ENCODE data around the gene ADRA2A. TPM values are rescaled to one million over a fixed set of nuclear protein-coding genes. Genes with fewer than 3 reads are reported as not detected.

Gene ADRA2A
- total RNA-seq, 1 donor from 2014 or later, result 0.32 TPM

DNA sequence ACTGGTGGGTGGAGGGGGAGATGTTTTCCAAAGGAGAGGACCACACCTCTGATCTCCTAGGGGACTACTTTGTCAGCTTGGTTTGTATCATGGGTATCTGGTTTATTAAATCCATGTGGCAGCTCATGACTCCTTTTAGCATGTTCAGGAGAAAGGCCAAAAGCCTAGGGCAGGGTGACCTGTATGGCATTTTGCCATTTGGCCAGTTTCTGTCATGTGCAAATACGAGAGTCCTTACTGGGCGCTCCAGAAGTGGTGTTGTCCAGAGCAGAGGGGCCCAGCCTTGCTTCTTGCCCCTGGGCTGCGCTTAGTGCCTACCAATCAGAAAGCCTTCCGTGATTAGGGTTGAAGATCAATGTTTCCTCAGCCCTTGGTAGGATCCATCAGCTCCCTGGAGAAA is 31.0 kb downstream of the ADRA2A start:
- no peaks in the 10 kb centered on the region for H3K9me3 Mint-ChIP-seq (ENCODE audit: unreplicated experiment)
- H3K4me3 Mint-ChIP-seq (ENCODE audit: unreplicated experiment), result no peak overlapping the region
- no peaks in the 10 kb centered on the region for H3K4me1 Mint-ChIP-seq (ENCODE audit: low read depth, unreplicated experiment)
- no peak for DNase-seq
- no peak overlapping the region for H3K27ac Mint-ChIP-seq (ENCODE audit: unreplicated experiment)
- no peaks in the 10 kb centered on the region for H3K36me3 Mint-ChIP-seq (ENCODE audit: unreplicated experiment)
- TF ChIP-seq, protein P1, sequence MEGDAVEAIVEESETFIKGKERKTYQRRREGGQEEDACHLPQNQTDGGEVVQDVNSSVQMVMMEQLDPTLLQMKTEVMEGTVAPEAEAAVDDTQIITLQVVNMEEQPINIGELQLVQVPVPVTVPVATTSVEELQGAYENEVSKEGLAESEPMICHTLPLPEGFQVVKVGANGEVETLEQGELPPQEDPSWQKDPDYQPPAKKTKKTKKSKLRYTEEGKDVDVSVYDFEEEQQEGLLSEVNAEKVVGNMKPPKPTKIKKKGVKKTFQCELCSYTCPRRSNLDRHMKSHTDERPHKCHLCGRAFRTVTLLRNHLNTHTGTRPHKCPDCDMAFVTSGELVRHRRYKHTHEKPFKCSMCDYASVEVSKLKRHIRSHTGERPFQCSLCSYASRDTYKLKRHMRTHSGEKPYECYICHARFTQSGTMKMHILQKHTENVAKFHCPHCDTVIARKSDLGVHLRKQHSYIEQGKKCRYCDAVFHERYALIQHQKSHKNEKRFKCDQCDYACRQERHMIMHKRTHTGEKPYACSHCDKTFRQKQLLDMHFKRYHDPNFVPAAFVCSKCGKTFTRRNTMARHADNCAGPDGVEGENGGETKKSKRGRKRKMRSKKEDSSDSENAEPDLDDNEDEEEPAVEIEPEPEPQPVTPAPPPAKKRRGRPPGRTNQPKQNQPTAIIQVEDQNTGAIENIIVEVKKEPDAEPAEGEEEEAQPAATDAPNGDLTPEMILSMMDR (IDR thresholded peaks at IDR 0.05; ENCODE audit: partially characterized antibody, unreplicated experiment), result no peak
- no peaks in the 10 kb centered on the region for H3K27me3 Mint-ChIP-seq (ENCODE audit: unreplicated experiment)

GRCh38 chr10:111108441-111108840 is 31.6 kb downstream of the ADRA2A start:
- Mint-ChIP-seq H3K4me3 (ENCODE audit: unreplicated experiment) (no peak overlapping the region), H3K4me1 (ENCODE audit: low read depth, unreplicated experiment) (no peaks in the 10 kb centered on the region), H3K27ac (ENCODE audit: unreplicated experiment) (no peak overlapping the region), H3K36me3 (ENCODE audit: unreplicated experiment) (no peaks in the 10 kb centered on the region), H3K27me3 (ENCODE audit: unreplicated experiment) (no peaks in the 10 kb centered on the region), H3K9me3 (ENCODE audit: unreplicated experiment) (no peaks in the 10 kb centered on the region)
- TF ChIP-seq, protein P1 (IDR thresholded peaks at IDR 0.05; ENCODE audit: partially characterized antibody, unreplicated experiment), result no peak
- DNase-seq, result no peak

- Mint-ChIP-seq H3K27ac (ENCODE audit: unreplicated experiment) (no peak overlapping the region), H3K9me3 (ENCODE audit: unreplicated experiment) (no peaks in the 10 kb centered on the region), H3K4me1 (ENCODE audit: low read depth, unreplicated experiment) (no peaks in the 10 kb centered on the region), H3K4me3 (ENCODE audit: unreplicated experiment) (no peak overlapping the region), H3K36me3 (ENCODE audit: unreplicated experiment) (no peaks in the 10 kb centered on the region), H3K27me3 (ENCODE audit: unreplicated experiment) (no peaks in the 10 kb centered on the region)
- TF ChIP-seq, protein P1 (IDR thresholded peaks at IDR 0.05; ENCODE audit: partially characterized antibody, unreplicated experiment), result no peak
- no peak for DNase-seq
These were observed 32.8 kb downstream of the ADRA2A start for GRCh38 chr10:111109501-111110242.

GRCh38 chr10:111110771-111111170 is 33.9 kb downstream of the ADRA2A start:
- DNase-seq, result no peak
- Mint-ChIP-seq H3K9me3 (ENCODE audit: unreplicated experiment) (no peaks in the 10 kb centered on the region), H3K27me3 (ENCODE audit: unreplicated experiment) (no peaks in the 10 kb centered on the region), H3K4me1 (ENCODE audit: low read depth, unreplicated experiment) (no peaks in the 10 kb centered on the region), H3K4me3 (ENCODE audit: unreplicated experiment) (no peak overlapping the region), H3K36me3 (ENCODE audit: unreplicated experiment) (no peaks in the 10 kb centered on the region), H3K27ac (ENCODE audit: unreplicated experiment) (no peak overlapping the region)
- TF ChIP-seq, protein P1 (IDR thresholded peaks at IDR 0.05; ENCODE audit: partially characterized antibody, unreplicated experiment), result no peak

GRCh38 chr10:111112333-111112732 is 35.5 kb downstream of the ADRA2A start:
- DNase-seq, result no peak
- TF ChIP-seq, protein P1 (IDR thresholded peaks at IDR 0.05; ENCODE audit: partially characterized antibody, unreplicated experiment), result no peak
- no peaks in the 10 kb centered on the region for H3K36me3 Mint-ChIP-seq (ENCODE audit: unreplicated experiment)
- H3K9me3 Mint-ChIP-seq (ENCODE audit: unreplicated experiment), result no peaks in the 10 kb centered on the region
- H3K4me1 Mint-ChIP-seq (ENCODE audit: low read depth, unreplicated experiment), result no peaks in the 10 kb centered on the region
- H3K27ac Mint-ChIP-seq (ENCODE audit: unreplicated experiment), result no peak overlapping the region
- H3K27me3 Mint-ChIP-seq (ENCODE audit: unreplicated experiment), result peaks cover 2% of the 10 kb centered on the region
- no peak overlapping the region for H3K4me3 Mint-ChIP-seq (ENCODE audit: unreplicated experiment)
